K562 (cell line): ENCODE data around the gene UBA3. TPM values are rescaled to one million over a fixed set of nuclear protein-coding genes. Genes with fewer than 3 reads are reported as not detected.

Experiments
- ARNT ChIP-seq, 2 experiments: fragments of 450-650 bp; IDR thresholded peaks; 2 replicates each; pipeline ENCODE4 v1.6.1; 2016; ENCODE audit warnings: mild to moderate bottlenecking in 1 of 2
- ATF4 ChIP-seq: fragments of 450-650 bp; formaldehyde crosslinking; IDR thresholded peaks from 2 replicates; pipeline ENCODE4 v1.4.0; 2022; ENCODE audit warnings: mild to moderate bottlenecking, moderate library complexity
- BCL6 ChIP-seq: fragments of 250-450 bp; sonication (Bioruptor Pico); IDR thresholded peaks from 2 replicates; pipeline ENCODE4 v1.4.0; 2020
- CCNT2 ChIP-seq: IDR thresholded peaks from 2 replicates; pipeline ENCODE4 v1.6.1; 2011; ENCODE audit warnings: borderline replicate concordance, low read depth, mild to moderate bottlenecking, moderate library complexity, mixed read lengths, low read length; ENCODE audit not compliant: insufficient read length; ENCODE audit errors: extremely low read depth
- EHMT2 ChIP-seq: fragments of 450-650 bp; IDR thresholded peaks from 2 replicates; pipeline ENCODE4 v1.6.1; 2018; ENCODE audit warnings: antibody characterized with exemption
- ELK3 ChIP-seq: fragments of 450-650 bp; formaldehyde crosslinking; IDR thresholded peaks from 2 replicates; pipeline ENCODE4 v1.4.0; 2020; ENCODE audit warnings: mild to moderate bottlenecking
- EWSR1 ChIP-seq: fragments of 450-650 bp; IDR thresholded peaks from 2 replicates; pipeline ENCODE4 v1.6.1; 2018; ENCODE audit warnings: borderline replicate concordance, mild to moderate bottlenecking, low read depth, moderate library complexity; ENCODE audit not compliant: partially characterized antibody
- HBP1 ChIP-seq: fragments of 450-650 bp; formaldehyde crosslinking; IDR thresholded peaks from 2 replicates; pipeline ENCODE4 v1.4.0; 2022; ENCODE audit warnings: missing genetic modification characterization
- KLF13 ChIP-seq: fragments of 450-650 bp; IDR thresholded peaks from 2 replicates; pipeline ENCODE4 v1.6.1; 2016; ENCODE audit warnings: missing genetic modification characterization, low read depth, mild to moderate bottlenecking, missing compliant biosample characterization, moderate library complexity, borderline replicate concordance
- KLF6 ChIP-seq: fragments of 250-450 bp; sonication (Bioruptor Pico); IDR thresholded peaks from 2 replicates; pipeline ENCODE4 v1.4.0; 2020; ENCODE audit warnings: mild to moderate bottlenecking, moderate library complexity, borderline replicate concordance
- LARP7 ChIP-seq: fragments of 450-650 bp; IDR thresholded peaks from 2 replicates; pipeline ENCODE4 v1.6.1; 2016
- MCM5 ChIP-seq: fragments of 450-650 bp; IDR thresholded peaks from 2 replicates; pipeline ENCODE4 v1.6.1; 2016; ENCODE audit warnings: low read depth
- MEF2A ChIP-seq: IDR thresholded peaks from 2 replicates; pipeline ENCODE4 v1.6.1; 2011; ENCODE audit warnings: low read depth, mild to moderate bottlenecking, low read length, moderate library complexity; ENCODE audit not compliant: control insufficient read depth
- POLR2AphosphoS5 ChIP-seq: IDR thresholded peaks from 2 replicates; pipeline ENCODE4 v1.6.1; 2011; ENCODE audit warnings: mild to moderate bottlenecking, low read depth, low read length, moderate library complexity; ENCODE audit not compliant: control insufficient read depth, insufficient read depth
- SNIP1 ChIP-seq: fragments of 450-650 bp; IDR thresholded peaks from 2 replicates; pipeline ENCODE4 v1.7.1; 2017; ENCODE audit warnings: low read depth, mild to moderate bottlenecking
- SOX6 ChIP-seq: fragments of 450-650 bp; IDR thresholded peaks from 2 replicates; pipeline ENCODE4 v1.6.1; 2014; ENCODE audit warnings: mild to moderate bottlenecking
- THRA ChIP-seq: fragments of 450-650 bp; IDR thresholded peaks from 2 replicates; pipeline ENCODE4 v1.6.1; 2017; ENCODE audit warnings: mild to moderate bottlenecking, moderate library complexity
- TRIM24 ChIP-seq, 2 experiments: fragments of 450-650 bp; IDR thresholded peaks; 2 replicates each; pipeline ENCODE4 v1.6.1; 2016
- ZBTB7A ChIP-seq: IDR thresholded peaks from 2 replicates; pipeline ENCODE4 v1.6.1; 2011; ENCODE audit warnings: low read depth, mild to moderate bottlenecking, low read length, moderate library complexity, borderline replicate concordance; ENCODE audit not compliant: control insufficient read depth
- polyA plus RNA-seq, 8 experiments: library from polyadenylated mRNA; depleted of rRNA in 4 of 8; stranded (reverse) in 5 of 8; unstranded in 3 of 8; fragments of >200 nt; fragmentation: Nextera tagmentation in 2 of 8; fragmentation: Illumina TruSeq in 1 of 8; extraction: Ambion mirVana in 2 of 8; extraction: Trizol in 1 of 8; gene quantifications; 2 replicates each; pipeline versions ENCODE4 v1.2.1 to v1.2.3, GENCODE V29; 2011 to 2014; ENCODE audit warnings: inconsistent platforms in 1 of 8, missing spikeins in 1 of 8
- total RNA-seq, 7 experiments: library from RNA; depleted of rRNA in 6 of 7; stranded (reverse); fragments of >200 nt in 6 of 7; fragmentation: Illumina TruSeq in 2 of 7; extraction: Trizol in 2 of 7; gene quantifications; 2 replicates each; pipeline versions ENCODE4 v1.2.1 to v1.2.3, GENCODE V29; 2011 to 2021; ENCODE audit warnings: low replicate concordance in 1 of 7
- TF ChIP-seq, protein P1 (sequence below): sonication (generic); formaldehyde crosslinking; IDR thresholded peaks from 2 replicates; pipeline ENCODE4 v1.8.1; 2023; ENCODE audit warnings: mild to moderate bottlenecking, missing genetic modification reagents, moderate library complexity

Gene UBA3
- total and polyA plus RNA-seq, 9 of the 15 experiments (the other 6 are each of a cell fraction or from before 2014, with no cell fraction given) = 23.2 to 80.0 (median 38.6) TPM

- TF ChIP-seq MEF2A (no peak), HBP1 (CRISPR knock-in tag) (no peak), KLF6 (CRISPR knock-in tag) (no peak), ARNT (IDR thresholded peaks at IDR 0.05) (no peak), CCNT2 (peak; percentile 69), TRIM24 (IDR thresholded peaks at IDR 0.05) (no peak), BCL6 (CRISPR knock-in tag) (no peak), SNIP1 (0 out of 2 replicates have a peak, but pooled peaks have one; percentile 20), ZBTB7A (peak; percentile 36; the same call in 1 of the 2 replicates), LARP7 (no peak), EWSR1 (no peak), EHMT2 (no peak), KLF13 (tag) (no peak), THRA (no peak), ELK3 (CRISPR knock-in tag) (no peak), ATF4 (CRISPR knock-in tag) (no peak), MCM5 (no peak), POLR2AphosphoS5 (peak; percentile 39; the same call in 1 of the 2 replicates), SOX6 (no peak)
- TF ChIP-seq, protein P1, sequence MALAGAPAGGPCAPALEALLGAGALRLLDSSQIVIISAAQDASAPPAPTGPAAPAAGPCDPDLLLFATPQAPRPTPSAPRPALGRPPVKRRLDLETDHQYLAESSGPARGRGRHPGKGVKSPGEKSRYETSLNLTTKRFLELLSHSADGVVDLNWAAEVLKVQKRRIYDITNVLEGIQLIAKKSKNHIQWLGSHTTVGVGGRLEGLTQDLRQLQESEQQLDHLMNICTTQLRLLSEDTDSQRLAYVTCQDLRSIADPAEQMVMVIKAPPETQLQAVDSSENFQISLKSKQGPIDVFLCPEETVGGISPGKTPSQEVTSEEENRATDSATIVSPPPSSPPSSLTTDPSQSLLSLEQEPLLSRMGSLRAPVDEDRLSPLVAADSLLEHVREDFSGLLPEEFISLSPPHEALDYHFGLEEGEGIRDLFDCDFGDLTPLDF (CRISPR knock-in tag) = peak; percentile 25; the same call in 1 of the 2 replicates
Measured at GRCh38 chr3:69013253-69014021, 66.7 kb downstream of the UBA3 start, which contains the start of gene EOGT (continued).
